GM12878 (cell line): ENCODE measurements around the gene SCD5. TPM values are rescaled to one million over a fixed set of nuclear protein-coding genes. Genes with fewer than 3 reads are reported as not detected.

ENCODE experiments used
- ATAC-seq: fragments of 200-7000 bp; cut with Tn5 transposase; 3 replicates; pipeline ENCODE4 v1.9.1; 2020; ENCODE audit warnings: mild to moderate bottlenecking, moderate library complexity
- BruUV-seq: library from RNA; stranded (reverse); fragments of 400-500 nt; replicated peaks from 2 replicates; lab custom pipeline; 2021; lab: Mats Ljungman, UMichigan
- CTCF ChIA-PET: fragments of 300-600 bp; sonication (Branson Sonifier 250); formaldehyde crosslinking; extraction: SDS; loops from one replicate; lab custom pipeline; 2021; ENCODE audit warnings: inconsistent platforms; lab: Yijun Ruan, JAX
- POLR2A ChIA-PET: fragments of 350-600 bp; formaldehyde crosslinking; extraction: SDS; loops from one replicate; lab custom pipeline; 2021; ENCODE audit warnings: inconsistent platforms; lab: Charles Lee
- RAD21 ChIA-PET: fragments of 300-600 bp; sonication (Branson Sonifier 250); formaldehyde crosslinking; loops from one replicate; lab custom pipeline; 2023; ENCODE audit warnings: antibody characterized with exemption; ENCODE audit not compliant: unreplicated experiment; lab: Charles Lee
- SMC1A ChIA-PET: fragments of 300-600 bp; sonication (Branson Sonifier 250); formaldehyde crosslinking; loops from one replicate; lab custom pipeline; 2023; ENCODE audit not compliant: unreplicated experiment, uncharacterized antibody; lab: Charles Lee
- DNase-seq: peaks from one replicate; pipeline ENCODE4 v3.0.0-alpha.2; 2011; ENCODE audit warnings: low read depth, low spot score
- FAIRE-seq: peaks from 3 replicates; lab custom pipeline; 2011; peaks lifted over from hg19 to GRCh38; lab: Jason Lieb, UNC
- H2AFZ ChIP-seq: 2 replicates; pipeline ENCODE4 v1.6.0; 2011; ENCODE audit warnings: low read depth, low read length, control low read depth; ENCODE audit not compliant: control insufficient read depth
- H3K27ac ChIP-seq: 2 replicates; pipeline ENCODE4 v1.5.1; 2011; ENCODE audit warnings: control low read depth; ENCODE audit not compliant: control insufficient read depth, insufficient read depth
- H3K27me3 ChIP-seq, 2 experiments: replicated peaks in 1 of 2; 2 replicates each; pipeline versions ENCODE4 v1.6.0 to v1.6.1; 2011; ENCODE audit warnings: low read length in 1 of 2; ENCODE audit not compliant: control insufficient read depth in 2 of 2, insufficient read depth in 2 of 2
- H3K36me3 ChIP-seq, 2 experiments: 2 replicates each; pipeline ENCODE4 v1.5.1; 2011; ENCODE audit warnings: low read length in 1 of 2; ENCODE audit not compliant: control insufficient read depth in 2 of 2, insufficient read depth in 2 of 2
- H3K4me1 ChIP-seq: 2 replicates; pipeline ENCODE4 v1.6.1; 2011; ENCODE audit warnings: mild to moderate bottlenecking, low read length, moderate library complexity, mixed read lengths; ENCODE audit not compliant: control insufficient read depth, insufficient read depth
- H3K4me2 ChIP-seq: 2 replicates; pipeline ENCODE4 v1.6.0; 2011; ENCODE audit warnings: control low read depth; ENCODE audit not compliant: control insufficient read depth, insufficient read depth
- H3K4me3 ChIP-seq: fragments of 200-600 bp; sonication (generic); 2 replicates; pipeline ENCODE4 v1.5.1; 2016
- H3K79me2 ChIP-seq: 2 replicates; pipeline ENCODE4 v1.6.0; 2011; ENCODE audit warnings: low read length; ENCODE audit not compliant: control insufficient read depth, insufficient read depth
- H3K9ac ChIP-seq: 2 replicates; pipeline ENCODE4 v1.8.0; 2011; ENCODE audit warnings: low read length, control low read depth, mixed read lengths; ENCODE audit not compliant: control insufficient read depth, insufficient read depth
- H3K9me3 ChIP-seq: replicated peaks from 3 replicates; pipeline ENCODE4 v1.5.1; 2011; ENCODE audit warnings: mild to moderate bottlenecking, low read length; ENCODE audit not compliant: control insufficient read depth, insufficient read depth
- H4K20me1 ChIP-seq: 2 replicates; pipeline ENCODE4 v1.6.0; 2011; ENCODE audit not compliant: control insufficient read depth, insufficient read depth
- CEBPB ChIP-seq, 2 experiments: fragments of 150-350 bp in 1 of 2; IDR thresholded peaks; 2 replicates each; pipeline ENCODE4 v1.6.1; 2012 to 2014; ENCODE audit warnings: low read depth in 2 of 2, low read length in 2 of 2, borderline replicate concordance in 1 of 2, inconsistent platforms in 1 of 2
- RAD21 ChIP-seq: IDR thresholded peaks from 2 replicates; pipeline ENCODE4 v1.6.1; 2011; ENCODE audit warnings: mild to moderate bottlenecking, low read depth, low read length, moderate library complexity; ENCODE audit not compliant: insufficient read depth
- WGBS: methylation state at CpG from one replicate; pipeline ENCODE4 v1.1.6; 2016; ENCODE audit warnings: low lambda C conversion rate; ENCODE audit not compliant: insufficient replicate concordance, insufficient coverage; ENCODE audit errors: missing lambda C conversion rate; 5-methylcytosine and 5-hydroxymethylcytosine counted together
- in situ Hi-C: fragments of 300-500 bp; cut with MboI; formaldehyde crosslinking; loops from 9 replicates; pipeline ENCODE4 v1.14.3; 2018; ENCODE audit warnings: mixed read lengths
- intact Hi-C: fragments of 100-400 bp; cut with micrococcal nuclease; formaldehyde crosslinking; loops from one replicate; pipeline ENCODE4 v1.14.2; 2022; ENCODE audit not compliant: unreplicated experiment
- polyA plus RNA-seq, 11 experiments: library from polyadenylated mRNA; depleted of rRNA in 4 of 11; unstranded in 6 of 11; stranded (reverse) in 5 of 11; fragments of >200 nt; fragmentation: Nextera tagmentation in 4 of 11; fragmentation: Illumina TruSeq in 1 of 11; extraction: Ambion mirVana in 4 of 11; extraction: Trizol in 1 of 11; gene quantifications; 1 replicate in 1 of 11; 2 replicates in 10 of 11; pipeline versions ENCODE4 v1.2.1 to v1.2.3, GENCODE V29; 2011 to 2016; ENCODE audit warnings: inconsistent platforms in 2 of 11, missing spikeins in 2 of 11, low read depth in 1 of 11
- total RNA-seq, 4 experiments: library from RNA; depleted of rRNA in 3 of 4; stranded (reverse); fragments of >200 nt in 3 of 4; fragmentation: Illumina TruSeq in 1 of 4; extraction: Trizol in 1 of 4; gene quantifications; 2 replicates each; pipeline versions ENCODE4 v1.2.1 to v1.2.3, GENCODE V29; 2013 to 2021
- TF ChIP-seq, protein P1 (sequence below): fragments of 450-650 bp; IDR thresholded peaks from 2 replicates; pipeline ENCODE4 v1.6.1; 2017; ENCODE audit warnings: borderline replicate concordance
- TF ChIP-seq, protein P2 (sequence below), 3 experiments: IDR thresholded peaks in 2 of 3; conservative IDR thresholded peaks in 1 of 3; 2 replicates each; pipeline ENCODE4 v1.5.1; 2011; ENCODE audit warnings: low read depth in 3 of 3, low read length in 3 of 3, mild to moderate bottlenecking in 3 of 3, control low read depth in 2 of 3, moderate library complexity in 2 of 3, inconsistent platforms in 1 of 3, mixed read lengths in 1 of 3; ENCODE audit not compliant: control insufficient read depth in 2 of 3, insufficient read depth in 1 of 3; ENCODE audit errors: extremely low read depth in 1 of 3

SCD5 gene
- total and polyA plus RNA-seq, 10 of the 15 experiments (the other 5 are each of a cell fraction or from before 2014, with no cell fraction given), result 2.4 to 15.0 (median 4.2) TPM

GRCh38 chr4:82801910-82802521 is 3.4 kb upstream of the SCD5 start:
- intact Hi-C loops, result no loop called here
- Histone ChIP-seq H3K27ac (no peak overlapping the region), H2AFZ (no peak overlapping the region), H3K79me2 (no peaks in the 10 kb centered on the region), H3K36me3 (no peaks in the 10 kb centered on the region), H3K4me1 (peaks cover 9% of the 10 kb centered on the region), H3K9me3 (no peaks in the 10 kb centered on the region), H3K4me2 (no peak overlapping the region), H3K9ac (no peak overlapping the region), H3K4me3 (no peak overlapping the region), H4K20me1 (no peaks in the 10 kb centered on the region), H3K27me3 (no peaks in the 10 kb centered on the region)
- ATAC-seq, result no peak
- SMC1A ChIA-PET, result no interaction called here
- no peak for TF ChIP-seq CEBPB (IDR thresholded peaks at IDR 0.05; ENCODE audit: borderline replicate concordance in 1 of 2, low read depth in 2 of 2, low read length in 2 of 2)
- TF ChIP-seq, protein P1, sequence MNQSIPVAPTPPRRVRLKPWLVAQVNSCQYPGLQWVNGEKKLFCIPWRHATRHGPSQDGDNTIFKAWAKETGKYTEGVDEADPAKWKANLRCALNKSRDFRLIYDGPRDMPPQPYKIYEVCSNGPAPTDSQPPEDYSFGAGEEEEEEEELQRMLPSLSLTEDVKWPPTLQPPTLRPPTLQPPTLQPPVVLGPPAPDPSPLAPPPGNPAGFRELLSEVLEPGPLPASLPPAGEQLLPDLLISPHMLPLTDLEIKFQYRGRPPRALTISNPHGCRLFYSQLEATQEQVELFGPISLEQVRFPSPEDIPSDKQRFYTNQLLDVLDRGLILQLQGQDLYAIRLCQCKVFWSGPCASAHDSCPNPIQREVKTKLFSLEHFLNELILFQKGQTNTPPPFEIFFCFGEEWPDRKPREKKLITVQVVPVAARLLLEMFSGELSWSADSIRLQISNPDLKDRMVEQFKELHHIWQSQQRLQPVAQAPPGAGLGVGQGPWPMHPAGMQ, result no peak
- TF ChIP-seq, protein P2, sequence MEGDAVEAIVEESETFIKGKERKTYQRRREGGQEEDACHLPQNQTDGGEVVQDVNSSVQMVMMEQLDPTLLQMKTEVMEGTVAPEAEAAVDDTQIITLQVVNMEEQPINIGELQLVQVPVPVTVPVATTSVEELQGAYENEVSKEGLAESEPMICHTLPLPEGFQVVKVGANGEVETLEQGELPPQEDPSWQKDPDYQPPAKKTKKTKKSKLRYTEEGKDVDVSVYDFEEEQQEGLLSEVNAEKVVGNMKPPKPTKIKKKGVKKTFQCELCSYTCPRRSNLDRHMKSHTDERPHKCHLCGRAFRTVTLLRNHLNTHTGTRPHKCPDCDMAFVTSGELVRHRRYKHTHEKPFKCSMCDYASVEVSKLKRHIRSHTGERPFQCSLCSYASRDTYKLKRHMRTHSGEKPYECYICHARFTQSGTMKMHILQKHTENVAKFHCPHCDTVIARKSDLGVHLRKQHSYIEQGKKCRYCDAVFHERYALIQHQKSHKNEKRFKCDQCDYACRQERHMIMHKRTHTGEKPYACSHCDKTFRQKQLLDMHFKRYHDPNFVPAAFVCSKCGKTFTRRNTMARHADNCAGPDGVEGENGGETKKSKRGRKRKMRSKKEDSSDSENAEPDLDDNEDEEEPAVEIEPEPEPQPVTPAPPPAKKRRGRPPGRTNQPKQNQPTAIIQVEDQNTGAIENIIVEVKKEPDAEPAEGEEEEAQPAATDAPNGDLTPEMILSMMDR (IDR thresholded peaks at IDR 0.05 in 2 of 3, conservative IDR thresholded peaks at IDR 0.05 in 1 of 3; ENCODE audit: control insufficient read depth in 2 of 3, extremely low read depth in 1 of 3, insufficient read depth in 1 of 3, low read depth in 3 of 3, low read length in 3 of 3), result peak in 1 of 3 experiments; percentile 30; a peak in 2 of 6 replicates
- peak; percentile 33; the same call in 1 of the 2 replicates for TF ChIP-seq RAD21
- in situ Hi-C loops, result no loop called here
- no TSS peak for BruUV-seq
- POLR2A ChIA-PET, result no interaction called here
- peak; percentile 57 for FAIRE-seq
- WGBS, result 58% methylated on average over 3 of the region's 3 CpGs
- RAD21 ChIA-PET, result no interaction called here
- no peak for DNase-seq
- CTCF ChIA-PET, result interaction anchor here (0.6 to 0.9 kb wide), 2 partner anchors 17 to 549 kb away, joined by 3 to 4 read pairs; no protein-coding TSS in a partner anchor
